ENCODE data around the gene STEAP4. TPM values are rescaled to one million over a fixed set of nuclear protein-coding genes. Genes with fewer than 3 reads are reported as not detected.
"Not testable (repeated sequence)": the region's sequence is repeated elsewhere in the genome, so short reads cannot be mapped to it uniquely, and the experiment has no call there.

Gene STEAP4
- polyA plus RNA-seq, 1 of the 3 experiments (the other 2 are of a cell fraction), result not detected

DNA sequence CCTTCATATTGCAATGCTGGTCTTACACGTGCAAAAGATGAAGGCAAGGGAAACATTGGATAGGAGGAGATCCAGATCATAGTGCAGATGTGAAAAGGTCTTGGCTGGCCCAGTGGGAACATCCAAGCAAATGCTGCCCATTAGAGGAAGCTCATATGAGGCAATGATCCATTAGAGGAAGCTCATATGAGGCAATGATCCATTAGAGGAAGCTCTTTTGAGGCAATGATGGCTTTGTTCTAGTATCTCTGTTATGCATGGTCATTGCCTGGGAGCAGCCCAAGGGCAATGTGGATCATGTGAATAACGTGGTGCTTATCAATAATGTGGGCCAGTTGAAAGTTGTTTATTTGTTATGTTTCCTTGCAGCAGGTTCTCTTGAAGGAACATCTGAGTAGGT lies 37.8 kb downstream of the STEAP4 start (continued):
- no peak for TF ChIP-seq MEF2A (IDR thresholded peaks at IDR 0.05; ENCODE audit: borderline replicate concordance, low read depth)

DNA sequence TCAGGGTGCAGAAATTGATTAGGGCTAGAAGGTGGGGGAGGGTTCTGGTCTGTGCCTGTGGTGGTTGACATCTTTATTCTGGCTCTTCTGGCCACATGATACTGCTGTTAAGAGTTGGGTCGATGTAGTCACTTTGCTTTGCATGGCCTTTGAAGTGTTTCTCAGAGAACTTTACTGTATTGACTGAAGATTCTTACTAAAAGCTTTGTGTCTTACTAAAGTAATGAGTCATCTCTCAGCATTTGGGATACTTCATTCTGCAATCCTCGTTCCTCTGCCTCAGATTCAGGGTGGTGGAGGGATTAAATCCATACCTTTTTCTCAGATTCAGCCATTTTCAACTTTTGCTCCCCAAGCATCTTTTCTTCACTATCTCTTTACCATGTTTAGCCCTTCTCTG lies 38.6 kb downstream of the STEAP4 start:
- H3K79me2 ChIP-seq (ENCODE audit: insufficient read depth), result no peaks in the 10 kb centered on the region
- no peak overlapping the region for H3K4me3 ChIP-seq (ENCODE audit: low read depth in 2 of 2, low read length in 1 of 2)
- no peaks in the 10 kb centered on the region for H3K27me3 ChIP-seq (ENCODE audit: insufficient read depth)
- ChIA-PET POLR2A (no interaction called here), CTCF (interaction anchor here (1.0 kb wide), 1 partner anchor 77 kb away, joined by 3 read pairs; no protein-coding TSS in a partner anchor)
- no peak overlapping the region for H3K4me2 ChIP-seq
- 0 out of 2 replicates have a peak, but pooled peaks cover 4% of the 10 kb centered on the region for H3K9me2 ChIP-seq
- no peaks in the 10 kb centered on the region for H4K20me1 ChIP-seq (ENCODE audit: insufficient read depth)
- H3K4me1 ChIP-seq (ENCODE audit: control insufficient read depth in 1 of 2, insufficient read depth in 2 of 2, low read depth in 1 of 2, low read length in 1 of 2), result no peaks in the 10 kb centered on the region; a peak in 1 of 4 replicates
- no peak for TF ChIP-seq CHD2 (IDR thresholded peaks at IDR 0.05; ENCODE audit: low read length, partially characterized antibody)
- TF ChIP-seq TCF12 (IDR thresholded peaks at IDR 0.05), result no peak
- TF ChIP-seq RCOR1 (IDR thresholded peaks at IDR 0.05; ENCODE audit: low read length), result no peak
- no peaks in the 10 kb centered on the region for H3K36me3 ChIP-seq (replicated peaks in 1 of 2; ENCODE audit: control insufficient read depth in 1 of 2, insufficient read depth in 2 of 2, low read length in 1 of 2)
- no peak overlapping the region for H3K9ac ChIP-seq
- no peak for DNase-seq
- H3K9me3 ChIP-seq, result no peaks in the 10 kb centered on the region
- 22% methylated on average over 2 of the region's 2 CpGs for WGBS (ENCODE audit: low lambda C conversion rate)
- no peak overlapping the region for H3K27ac ChIP-seq (ENCODE audit: low read depth in 2 of 2, low read length in 1 of 2)
- H3F3A ChIP-seq (replicated peaks; ENCODE audit: insufficient read depth), result no peaks in the 10 kb centered on the region
- H2AFZ ChIP-seq (ENCODE audit: low read depth), result no peak overlapping the region

DNA sequence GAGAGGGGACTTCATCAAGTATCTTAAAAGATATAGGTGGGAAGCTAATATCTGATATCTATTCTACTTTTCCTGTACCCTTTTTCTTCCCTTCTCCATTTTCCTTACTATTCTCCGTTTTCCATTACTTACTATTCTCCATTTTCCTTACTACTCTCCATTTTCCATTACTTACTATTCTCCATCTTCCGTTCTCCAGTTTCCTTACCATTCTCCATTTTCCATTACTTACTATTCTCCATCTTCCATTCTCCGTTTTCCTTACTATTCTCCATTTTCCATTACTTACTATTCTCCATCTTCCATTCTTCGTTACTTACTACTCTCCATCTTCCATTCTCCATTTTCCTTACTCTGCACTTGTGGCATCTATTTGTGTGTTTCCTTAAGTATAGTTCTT lies 39.3 kb downstream of the STEAP4 start:
- ChIA-PET POLR2A (no interaction called here), CTCF (no interaction called here)
- 65% methylated on average over 4 of the region's 4 CpGs for WGBS (ENCODE audit: low lambda C conversion rate)
- Histone ChIP-seq H2AFZ (ENCODE audit: low read depth) (no peak overlapping the region), H3K4me3 (ENCODE audit: low read depth in 2 of 2, low read length in 1 of 2) (no peak overlapping the region), H3K9ac (no peak overlapping the region), H3K4me2 (no peak overlapping the region), H3K36me3 (replicated peaks in 1 of 2; ENCODE audit: control insufficient read depth in 1 of 2, insufficient read depth in 2 of 2, low read length in 1 of 2) (no peaks in the 10 kb centered on the region), H3K27me3 (ENCODE audit: insufficient read depth) (no peaks in the 10 kb centered on the region), H4K20me1 (ENCODE audit: insufficient read depth) (no peaks in the 10 kb centered on the region), H3K27ac (ENCODE audit: low read depth in 2 of 2, low read length in 1 of 2) (no peak overlapping the region), H3K9me2 (0 out of 2 replicates have a peak, but pooled peaks cover 4% of the 10 kb centered on the region), H3F3A (replicated peaks; ENCODE audit: insufficient read depth) (no peaks in the 10 kb centered on the region), H3K4me1 (ENCODE audit: control insufficient read depth in 1 of 2, insufficient read depth in 2 of 2, low read depth in 1 of 2, low read length in 1 of 2) (no peaks in the 10 kb centered on the region; a peak in 1 of 4 replicates), H3K79me2 (ENCODE audit: insufficient read depth) (no peaks in the 10 kb centered on the region), H3K9me3 (no peaks in the 10 kb centered on the region)
- no peak for DNase-seq
- TF ChIP-seq GABPA (IDR thresholded peaks at IDR 0.05; ENCODE audit: low read depth) (no peak), FOXM1 (IDR thresholded peaks at IDR 0.05; ENCODE audit: low read depth) (no peak), TCF12 (IDR thresholded peaks at IDR 0.05) (no peak), FOXJ3 (CRISPR knock-in tag; IDR thresholded peaks at IDR 0.05) (no peak), MXI1 (IDR thresholded peaks at IDR 0.05; ENCODE audit: low read depth, low read length) (no peak), RFX5 (IDR thresholded peaks at IDR 0.05; ENCODE audit: low read length) (no peak), NFIC (IDR thresholded peaks at IDR 0.05; ENCODE audit: borderline replicate concordance) (no peak), CHD2 (IDR thresholded peaks at IDR 0.05; ENCODE audit: low read length, partially characterized antibody) (no peak), MEF2A (IDR thresholded peaks at IDR 0.05; ENCODE audit: borderline replicate concordance, low read depth) (no peak), EZH2phosphoT487 (IDR thresholded peaks at IDR 0.05; ENCODE audit: borderline replicate concordance, low read depth) (no peak), NRF1 (IDR thresholded peaks at IDR 0.05; ENCODE audit: low read depth, low read length) (no peak), RAD21 (IDR thresholded peaks at IDR 0.05; ENCODE audit: low read length) (no peak)
- TF ChIP-seq, protein P1, sequence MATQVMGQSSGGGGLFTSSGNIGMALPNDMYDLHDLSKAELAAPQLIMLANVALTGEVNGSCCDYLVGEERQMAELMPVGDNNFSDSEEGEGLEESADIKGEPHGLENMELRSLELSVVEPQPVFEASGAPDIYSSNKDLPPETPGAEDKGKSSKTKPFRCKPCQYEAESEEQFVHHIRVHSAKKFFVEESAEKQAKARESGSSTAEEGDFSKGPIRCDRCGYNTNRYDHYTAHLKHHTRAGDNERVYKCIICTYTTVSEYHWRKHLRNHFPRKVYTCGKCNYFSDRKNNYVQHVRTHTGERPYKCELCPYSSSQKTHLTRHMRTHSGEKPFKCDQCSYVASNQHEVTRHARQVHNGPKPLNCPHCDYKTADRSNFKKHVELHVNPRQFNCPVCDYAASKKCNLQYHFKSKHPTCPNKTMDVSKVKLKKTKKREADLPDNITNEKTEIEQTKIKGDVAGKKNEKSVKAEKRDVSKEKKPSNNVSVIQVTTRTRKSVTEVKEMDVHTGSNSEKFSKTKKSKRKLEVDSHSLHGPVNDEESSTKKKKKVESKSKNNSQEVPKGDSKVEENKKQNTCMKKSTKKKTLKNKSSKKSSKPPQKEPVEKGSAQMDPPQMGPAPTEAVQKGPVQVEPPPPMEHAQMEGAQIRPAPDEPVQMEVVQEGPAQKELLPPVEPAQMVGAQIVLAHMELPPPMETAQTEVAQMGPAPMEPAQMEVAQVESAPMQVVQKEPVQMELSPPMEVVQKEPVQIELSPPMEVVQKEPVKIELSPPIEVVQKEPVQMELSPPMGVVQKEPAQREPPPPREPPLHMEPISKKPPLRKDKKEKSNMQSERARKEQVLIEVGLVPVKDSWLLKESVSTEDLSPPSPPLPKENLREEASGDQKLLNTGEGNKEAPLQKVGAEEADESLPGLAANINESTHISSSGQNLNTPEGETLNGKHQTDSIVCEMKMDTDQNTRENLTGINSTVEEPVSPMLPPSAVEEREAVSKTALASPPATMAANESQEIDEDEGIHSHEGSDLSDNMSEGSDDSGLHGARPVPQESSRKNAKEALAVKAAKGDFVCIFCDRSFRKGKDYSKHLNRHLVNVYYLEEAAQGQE (IDR thresholded peaks at IDR 0.05; ENCODE audit: low read depth, low read length), result no peak
- TF ChIP-seq, protein P2, sequence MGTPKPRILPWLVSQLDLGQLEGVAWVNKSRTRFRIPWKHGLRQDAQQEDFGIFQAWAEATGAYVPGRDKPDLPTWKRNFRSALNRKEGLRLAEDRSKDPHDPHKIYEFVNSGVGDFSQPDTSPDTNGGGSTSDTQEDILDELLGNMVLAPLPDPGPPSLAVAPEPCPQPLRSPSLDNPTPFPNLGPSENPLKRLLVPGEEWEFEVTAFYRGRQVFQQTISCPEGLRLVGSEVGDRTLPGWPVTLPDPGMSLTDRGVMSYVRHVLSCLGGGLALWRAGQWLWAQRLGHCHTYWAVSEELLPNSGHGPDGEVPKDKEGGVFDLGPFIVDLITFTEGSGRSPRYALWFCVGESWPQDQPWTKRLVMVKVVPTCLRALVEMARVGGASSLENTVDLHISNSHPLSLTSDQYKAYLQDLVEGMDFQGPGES (IDR thresholded peaks at IDR 0.05; ENCODE audit: low read depth, low read length), result no peak
- TF ChIP-seq, protein P3, sequence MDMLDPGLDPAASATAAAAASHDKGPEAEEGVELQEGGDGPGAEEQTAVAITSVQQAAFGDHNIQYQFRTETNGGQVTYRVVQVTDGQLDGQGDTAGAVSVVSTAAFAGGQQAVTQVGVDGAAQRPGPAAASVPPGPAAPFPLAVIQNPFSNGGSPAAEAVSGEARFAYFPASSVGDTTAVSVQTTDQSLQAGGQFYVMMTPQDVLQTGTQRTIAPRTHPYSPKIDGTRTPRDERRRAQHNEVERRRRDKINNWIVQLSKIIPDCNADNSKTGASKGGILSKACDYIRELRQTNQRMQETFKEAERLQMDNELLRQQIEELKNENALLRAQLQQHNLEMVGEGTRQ (IDR thresholded peaks at IDR 0.05; ENCODE audit: borderline replicate concordance, low read depth, low read length), result no peak

DNA sequence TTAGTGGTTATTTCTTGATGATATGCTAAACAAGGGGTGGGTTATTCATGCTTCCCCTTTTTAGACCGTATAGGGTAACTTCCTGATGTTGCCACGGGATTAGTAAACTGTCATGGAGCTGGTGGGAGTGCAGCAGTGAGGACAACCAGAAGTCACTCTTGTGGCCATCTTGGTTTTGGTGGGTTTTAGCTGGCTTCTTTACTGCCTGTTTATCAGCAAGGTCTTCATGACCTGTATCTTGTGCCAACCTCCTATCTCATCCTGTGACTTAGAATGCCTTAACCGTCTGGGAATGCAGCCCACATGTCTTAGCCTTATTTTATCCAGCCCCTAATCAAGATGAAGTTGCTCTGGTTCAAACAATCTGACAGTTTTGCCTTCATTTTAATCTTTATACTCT lies 41.7 kb downstream of the STEAP4 start:
- H3K4me1 ChIP-seq (ENCODE audit: control insufficient read depth in 1 of 2, insufficient read depth in 2 of 2, low read depth in 1 of 2, low read length in 1 of 2); H3F3A ChIP-seq (replicated peaks; ENCODE audit: insufficient read depth); H3K9me2 ChIP-seq; H3K27me3 ChIP-seq (ENCODE audit: insufficient read depth); H2AFZ ChIP-seq (ENCODE audit: low read depth); H3K4me2 ChIP-seq; H3K9me3 ChIP-seq; H3K4me3 ChIP-seq (ENCODE audit: low read depth in 2 of 2, low read length in 1 of 2); H4K20me1 ChIP-seq (ENCODE audit: insufficient read depth); H3K36me3 ChIP-seq (replicated peaks in 1 of 2; ENCODE audit: control insufficient read depth in 1 of 2, insufficient read depth in 2 of 2, low read length in 1 of 2); DNase-seq; H3K27ac ChIP-seq (ENCODE audit: low read depth in 2 of 2, low read length in 1 of 2); H3K79me2 ChIP-seq (ENCODE audit: insufficient read depth); POLR2A ChIA-PET; H3K9ac ChIP-seq: not testable (repeated sequence)
- 37% methylated on average over 3 of the region's 3 CpGs for WGBS (ENCODE audit: low lambda C conversion rate)
- CTCF ChIA-PET, result interaction anchor here (0.6 to 1.2 kb wide), 2 partner anchors 22 to 469 kb away, joined by 3 to 4 read pairs; no protein-coding TSS in a partner anchor
